KG1 (cell line): ENCODE results near the gene CACNA2D3.

ENCODE experiments used
- DNase-seq: peaks from one replicate; lab custom pipeline; 2025; lab: John Stamatoyannopoulos, UW

CACNA2D3 gene

GRCh38 chr3:54374214-54374852 lies 252.0 kb downstream of the CACNA2D3 start:
- DNase-seq = no peak

GRCh38 chr3:54376142-54376807 lies 253.9 kb downstream of the CACNA2D3 start:
- DNase-seq = no peak

- no peak for DNase-seq
Measured at GRCh38 chr3:54376939-54377578, 254.7 kb downstream of the CACNA2D3 start.

- DNase-seq = no peak
Measured at GRCh38 chr3:54378184-54378583, 255.8 kb downstream of the CACNA2D3 start.

- DNase-seq = no peak
Measured at GRCh38 chr3:54384279-54384678, 261.9 kb downstream of the CACNA2D3 start.

GRCh38 chr3:54390582-54390981 lies 268.2 kb downstream of the CACNA2D3 start:
- DNase-seq = no peak

- DNase-seq = no peak
Measured at GRCh38 chr3:54393150-54393549, 270.8 kb downstream of the CACNA2D3 start.

- no peak for DNase-seq
Measured at GRCh38 chr3:54408328-54408727, 286.0 kb downstream of the CACNA2D3 start.

- DNase-seq = no peak
Measured at GRCh38 chr3:54421943-54422342, 299.6 kb downstream of the CACNA2D3 start.

GRCh38 chr3:54424292-54424691 lies 301.9 kb downstream of the CACNA2D3 start:
- DNase-seq = no peak

- no peak for DNase-seq
Measured at GRCh38 chr3:54426381-54426780, 304.0 kb downstream of the CACNA2D3 start.

GRCh38 chr3:54427501-54427900 lies 305.1 kb downstream of the CACNA2D3 start:
- no peak for DNase-seq

GRCh38 chr3:54427941-54428871 lies 305.9 kb downstream of the CACNA2D3 start:
- no peak for DNase-seq

- no peak for DNase-seq
Measured at GRCh38 chr3:54432975-54433374, 310.6 kb downstream of the CACNA2D3 start.

GRCh38 chr3:54433846-54434245 lies 311.5 kb downstream of the CACNA2D3 start:
- DNase-seq = no peak

- no peak for DNase-seq
Measured at GRCh38 chr3:54434756-54435155, 312.4 kb downstream of the CACNA2D3 start.

GRCh38 chr3:54437271-54437670 lies 314.9 kb downstream of the CACNA2D3 start:
- DNase-seq = no peak

- no peak for DNase-seq
Measured at GRCh38 chr3:54443561-54444161, 321.3 kb downstream of the CACNA2D3 start.

GRCh38 chr3:54445630-54446029 lies 323.3 kb downstream of the CACNA2D3 start:
- DNase-seq = no peak

GRCh38 chr3:54447427-54447826 lies 325.1 kb downstream of the CACNA2D3 start:
- DNase-seq = no peak

- DNase-seq = no peak
Measured at GRCh38 chr3:54454806-54455205, 332.5 kb downstream of the CACNA2D3 start.

GRCh38 chr3:54458357-54458756 lies 336.0 kb downstream of the CACNA2D3 start:
- DNase-seq = no peak
